ENCODE results near the gene SPR. TPM values are rescaled to one million over a fixed set of nuclear protein-coding genes. Genes with fewer than 3 reads are reported as not detected.

Gene SPR
- total and polyA plus RNA-seq, 9 of the 15 experiments (the other 6 are each of a cell fraction or from before 2014, with no cell fraction given) = 7.7 to 38.3 (median 26.3) TPM

GRCh38 chr2:72925328-72925943, 38.2 kb downstream of the SPR start:
- DNase-seq (ENCODE audit: extremely low read depth in 1 of 4, low spot score in 3 of 4) (no peak), ATAC-seq (no peak), FAIRE-seq (no peak)
- intact Hi-C loops (cut with micrococcal nuclease) (no loop called here), in situ Hi-C loops (cut with MboI) (no loop called here)
- ChIA-PET POLR2A (interaction anchor here (1.0 kb wide), 1 partner anchor 19 kb away, joined by 3 read pairs; no protein-coding TSS in a partner anchor), CTCF (ENCODE audit: low intra/inter-chr PET ratio) (no interaction called here)
- TF ChIP-seq SLC30A9 (CRISPR knock-in tag; IDR thresholded peaks at IDR 0.05) (no peak), ZHX1 (conservative IDR thresholded peaks at IDR 0.05; ENCODE audit: low read length) (no peak), ZNF239 (CRISPR knock-in tag; IDR thresholded peaks at IDR 0.05) (no peak), ZNF589 (CRISPR knock-in tag; IDR thresholded peaks at IDR 0.05; ENCODE audit: low read depth) (no peak), ZNF311 (CRISPR knock-in tag; IDR thresholded peaks at IDR 0.05) (no peak), PHB (CRISPR knock-in tag; IDR thresholded peaks at IDR 0.05) (no peak), NFE2L1 (tag; IDR thresholded peaks at IDR 0.05; ENCODE audit: borderline replicate concordance, low read depth) (no peak), ZNF740 (CRISPR knock-in tag; IDR thresholded peaks at IDR 0.05) (no peak), ZNF740 (tag; IDR thresholded peaks at IDR 0.05) (no peak), PTBP1 (IDR thresholded peaks at IDR 0.05; ENCODE audit: low read depth, low read length) (no peak), ZNF175 (CRISPR knock-in tag; IDR thresholded peaks at IDR 0.05; ENCODE audit: low read depth) (no peak), GABPA (tag; conservative IDR thresholded peaks at IDR 0.05; ENCODE audit: low read depth) (no peak), ZNF583 (CRISPR knock-in tag; IDR thresholded peaks at IDR 0.05) (no peak)
- Histone ChIP-seq H3K9ac (ENCODE audit: insufficient read depth in 1 of 2, low read depth in 2 of 2, low read length in 2 of 2) (no peak overlapping the region), H3K79me2 (ENCODE audit: control insufficient read depth, insufficient read depth, low read length) (no peaks in the 10 kb centered on the region), H4K20me1 (replicated peaks; ENCODE audit: control insufficient read depth, insufficient read depth, low read length) (peaks cover 24% of the 10 kb centered on the region), H2AFZ (ENCODE audit: low read depth, low read length) (no peak overlapping the region), H3K4me2 (ENCODE audit: insufficient read depth, low read length) (no peak overlapping the region), H3K27ac (ENCODE audit: extremely low read depth, low read depth, low read length) (no peak overlapping the region), H3K9me1 (ENCODE audit: control insufficient read depth, insufficient read depth, low read length) (no peaks in the 10 kb centered on the region), H3K9me3 (replicated peaks; ENCODE audit: control insufficient read depth, insufficient read depth, low read depth, low read length) (no peaks in the 10 kb centered on the region), H3K4me3 (no peak overlapping the region), H3K27me3 (ENCODE audit: control insufficient read depth in 2 of 2, insufficient read depth in 2 of 2, low read length in 2 of 2) (peaks cover 69 to 89% of the 10 kb centered on the region in 2 experiments), H3K4me1 (replicated peaks in 1 of 2; ENCODE audit: control insufficient read depth in 2 of 2, insufficient read depth in 2 of 2, low read length in 2 of 2) (peaks cover 0 to 18% of the 10 kb centered on the region in 2 experiments; a peak in 2 of 5 replicates), H3K36me3 (ENCODE audit: control insufficient read depth, insufficient read depth, low read length) (no peaks in the 10 kb centered on the region)
- WGBS (ENCODE audit: insufficient coverage, low coverage, missing lambda C conversion rate) = 13% methylated on average over 19 of the region's 26 CpGs
- no TSS peak for BruUV-seq (replicated peaks)

Measured in K562 (cell line).